ENCODE data around the gene TNN.

TNN gene

GRCh38 chr1:175116903-175117302 is 49.3 kb downstream of the TNN start:
- no peak for DNase-seq

DNA sequence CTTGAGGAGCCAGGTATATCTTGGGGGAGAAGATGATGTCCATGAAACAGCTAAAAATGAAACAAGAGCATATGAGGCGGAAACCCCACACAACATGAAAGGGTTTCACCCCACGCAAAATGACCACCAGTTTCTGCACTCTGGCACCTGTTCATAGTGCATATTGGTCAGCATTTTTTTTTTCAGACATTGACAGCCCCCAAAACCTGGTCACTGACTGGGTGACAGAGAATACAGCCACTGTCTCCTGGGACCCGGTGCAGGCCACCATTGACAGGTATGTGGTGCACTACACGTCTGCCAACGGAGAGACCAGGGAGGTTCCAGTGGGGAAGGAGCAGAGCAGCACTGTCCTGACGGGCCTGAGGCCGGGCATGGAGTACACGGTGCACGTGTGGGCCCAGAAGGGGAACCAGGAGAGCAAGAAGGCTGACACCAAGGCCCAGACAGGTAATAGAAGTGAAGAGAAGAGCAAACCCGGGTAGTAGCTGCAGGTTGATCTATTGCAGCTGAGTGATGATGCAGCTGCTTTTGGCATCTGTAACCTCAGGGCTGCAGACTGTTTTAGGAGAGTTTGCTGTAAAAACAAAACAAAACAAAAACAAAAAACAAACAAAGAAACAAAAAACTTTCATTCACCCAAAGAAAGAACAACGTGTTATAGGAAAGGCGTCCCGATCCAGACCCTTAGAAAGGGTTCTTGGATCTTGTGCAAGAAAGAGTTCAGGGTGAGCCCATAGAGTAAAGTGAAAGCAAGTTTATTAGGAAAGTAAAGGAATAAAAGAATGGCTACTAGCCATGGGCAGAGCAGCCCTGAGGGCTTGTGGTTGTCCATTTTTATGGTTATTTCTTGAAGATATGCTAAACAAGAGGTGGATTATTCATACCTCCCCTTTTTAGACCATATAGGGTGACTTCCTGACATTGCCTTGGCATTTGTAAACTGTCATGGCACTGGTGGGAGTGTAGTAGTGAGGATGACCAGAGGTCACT is 51.0 kb downstream of the TNN start:
- DNase-seq: no peak

GRCh38 chr1:175120511-175120910 is 52.9 kb downstream of the TNN start:
- DNase-seq: no peak

- DNase-seq: no peak
Observed at GRCh38 chr1:175124861-175125260, 57.2 kb downstream of the TNN start.

- DNase-seq: no peak
Observed at GRCh38 chr1:175126347-175126746, 58.7 kb downstream of the TNN start.

DNA sequence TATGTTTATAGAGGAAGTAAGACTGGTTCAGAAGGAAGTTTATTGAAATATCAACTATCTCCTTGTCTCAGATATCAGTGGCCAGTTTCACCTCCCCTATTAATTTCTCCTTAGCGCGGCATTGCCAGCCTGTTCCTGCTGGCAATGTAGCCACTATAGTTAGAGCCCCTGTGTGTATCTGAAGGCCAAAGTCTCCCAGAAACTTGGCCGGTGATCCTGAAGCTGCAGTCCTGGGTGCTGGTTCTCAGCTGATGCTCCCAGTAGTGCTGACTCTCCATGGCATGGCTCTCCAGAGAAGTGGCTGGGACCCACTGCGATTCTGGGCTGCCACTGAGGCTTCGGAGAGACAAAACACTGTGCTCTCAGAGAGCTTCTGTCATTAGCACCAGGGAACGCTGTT is 59.9 kb downstream of the TNN start:
- DNase-seq: no peak

- DNase-seq: no peak
Observed at GRCh38 chr1:175128523-175128922, 60.9 kb downstream of the TNN start.

GRCh38 chr1:175129182-175129581 is 61.5 kb downstream of the TNN start:
- DNase-seq: peak; percentile 68

DNA sequence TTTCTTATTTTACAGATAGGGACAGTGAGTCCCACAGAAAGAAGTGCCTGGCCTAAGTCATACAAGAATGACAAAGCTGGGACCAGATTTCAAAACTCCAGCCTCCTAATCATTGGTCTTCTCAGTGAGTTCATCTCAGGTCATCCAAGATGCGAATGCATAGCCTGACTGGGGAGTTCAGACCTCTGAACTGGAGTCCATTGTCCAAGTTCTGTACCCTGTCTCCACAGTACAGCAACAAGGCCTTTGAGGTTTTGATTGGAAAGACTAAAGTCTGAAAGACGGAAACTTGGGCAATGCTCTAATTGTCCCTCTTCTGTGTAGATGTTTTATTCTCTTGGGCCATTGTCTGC is 62.0 kb downstream of the TNN start:
- no peak for DNase-seq

- no peak for DNase-seq
Observed at GRCh38 chr1:175129997-175130648, 62.5 kb downstream of the TNN start.

DNA sequence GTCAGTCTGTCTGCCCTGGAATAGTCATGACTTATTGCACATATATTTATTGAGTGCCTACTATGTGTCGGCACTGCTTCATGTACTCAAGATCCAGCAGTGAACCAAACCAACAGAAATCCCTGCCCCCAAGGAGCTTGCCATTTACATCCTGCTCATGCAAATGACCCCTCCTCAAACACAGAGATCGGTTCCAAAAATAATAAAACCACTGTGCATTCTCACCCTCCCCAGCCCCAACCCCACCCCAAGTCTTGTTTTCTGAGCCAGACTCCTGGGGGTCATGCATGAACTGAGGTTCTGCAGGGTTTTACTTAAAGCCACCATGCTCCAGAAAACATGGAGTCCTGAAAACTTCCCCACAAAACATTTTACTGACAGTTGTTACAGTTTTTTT is 63.0 kb downstream of the TNN start:
- no peak for DNase-seq

DNA sequence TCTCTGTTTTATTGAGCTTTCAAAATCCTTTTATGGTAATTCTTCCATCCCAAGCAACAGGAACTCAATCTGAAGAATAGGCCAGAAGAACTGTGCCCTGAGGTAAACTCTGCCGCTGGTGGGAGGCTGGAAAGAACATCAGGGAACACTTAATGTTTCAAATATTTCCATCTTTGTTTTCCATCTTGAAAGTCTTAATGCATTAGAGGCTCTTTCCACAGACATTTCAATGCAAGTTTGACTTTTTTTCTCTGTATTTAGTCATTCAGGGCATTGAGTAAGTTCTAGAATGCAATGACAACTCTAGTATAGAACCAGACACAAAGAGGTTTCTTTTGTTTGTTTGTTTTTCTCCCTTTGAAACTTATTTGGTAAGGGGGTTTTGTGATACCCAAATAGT is 63.5 kb downstream of the TNN start:
- DNase-seq: no peak

GRCh38 chr1:175132436-175132835 is 64.8 kb downstream of the TNN start:
- DNase-seq: no peak

GRCh38 chr1:175133673-175134435 is 66.2 kb downstream of the TNN start:
- no peak for DNase-seq

- no peak for DNase-seq
Observed at GRCh38 chr1:175134500-175134899, 66.9 kb downstream of the TNN start.

DNA sequence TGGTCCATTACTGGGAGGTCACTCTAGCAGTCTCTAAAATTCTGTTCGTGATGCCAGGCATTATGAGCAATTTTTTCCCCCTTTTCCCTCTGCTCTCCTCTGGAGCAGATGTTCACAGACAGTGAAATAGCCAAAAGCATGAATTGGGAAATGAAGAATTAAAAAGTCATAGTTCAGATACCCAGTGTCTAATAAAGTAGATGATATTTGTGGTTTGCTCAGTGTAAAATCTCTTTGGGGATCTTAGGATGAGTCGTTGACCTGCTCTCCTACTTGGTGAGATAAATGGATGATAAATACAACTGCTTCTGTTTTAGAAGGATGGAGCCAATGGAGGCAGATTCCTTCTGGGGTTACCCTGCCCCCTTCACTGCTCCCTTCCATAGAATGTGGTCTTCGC is 68.6 kb downstream of the TNN start:
- DNase-seq: no peak

- no peak for DNase-seq
Observed at GRCh38 chr1:175137369-175137768, 69.7 kb downstream of the TNN start.

DNA sequence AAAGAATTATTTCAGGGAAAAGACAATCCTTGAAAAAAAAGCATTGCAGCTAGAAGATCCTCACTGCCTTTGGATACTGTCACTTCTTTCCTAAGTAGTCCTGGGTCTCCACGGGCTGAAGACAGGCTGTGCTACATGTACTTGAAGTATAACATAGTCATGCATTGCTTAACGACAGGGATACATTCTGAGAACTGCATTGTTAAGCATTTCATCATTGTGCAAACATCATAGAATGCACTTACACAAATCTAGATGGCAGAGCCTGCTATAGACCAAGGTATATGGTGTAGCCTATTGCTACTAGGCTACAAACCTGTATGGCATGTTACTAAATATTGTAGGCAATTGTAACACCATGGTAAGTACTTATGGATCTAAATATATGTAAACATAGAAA is 70.9 kb downstream of the TNN start:
- DNase-seq: no peak

- no peak for DNase-seq
Observed at GRCh38 chr1:175145899-175146528, 78.4 kb downstream of the TNN start.

- peak; percentile 71 for DNase-seq
Observed at GRCh38 chr1:175146529-175147213, 79.0 kb downstream of the TNN start.

DNA sequence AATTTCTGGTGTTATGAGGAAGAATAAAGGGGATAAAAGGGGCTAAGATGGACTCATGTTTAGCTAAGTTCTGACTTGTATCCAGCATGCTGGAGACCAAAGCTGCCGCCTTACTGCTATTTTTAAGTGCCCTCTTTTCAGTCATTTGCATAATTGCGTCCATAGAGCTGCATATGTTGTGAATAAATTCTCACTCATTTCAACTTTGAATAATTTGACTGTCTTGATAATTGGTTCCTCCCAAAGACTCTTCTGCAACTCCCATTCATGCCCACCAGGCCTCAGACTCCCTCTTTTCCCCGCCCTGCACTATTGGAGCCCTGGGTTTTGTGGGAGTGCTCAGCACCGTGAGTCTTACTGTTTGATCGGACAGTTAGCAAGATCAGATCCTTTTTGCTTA is 79.9 kb downstream of the TNN start:
- DNase-seq: no peak

DNA sequence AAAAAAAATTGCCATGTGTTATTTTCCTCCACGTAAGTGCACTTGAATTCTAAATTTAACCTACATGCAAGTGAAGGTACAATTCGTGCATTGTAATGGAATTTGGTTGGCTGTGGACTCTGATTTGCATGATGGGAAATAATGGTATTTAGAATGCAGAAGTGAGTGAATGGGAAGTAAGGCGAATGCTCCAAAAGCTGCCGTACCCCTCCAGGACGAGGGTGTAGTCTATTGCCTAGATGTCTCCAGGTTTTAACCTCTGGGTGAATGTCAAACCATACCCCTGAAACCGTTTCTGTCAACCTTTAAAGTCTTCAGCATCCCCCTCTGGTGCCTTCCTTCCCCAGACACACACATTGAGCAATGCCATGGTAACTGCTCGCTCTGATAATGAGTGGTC is 80.4 kb downstream of the TNN start:
- no peak for DNase-seq
